NB4 (cell line): ENCODE results near the gene CSPG5.

Experiments used
- MYC ChIP-seq: IDR thresholded peaks from 2 replicates; pipeline ENCODE4 v1.6.1; 2011; ENCODE audit warnings: low read depth, low read length
- POLR2A ChIP-seq: IDR thresholded peaks from 2 replicates; pipeline ENCODE4 v1.6.1; 2011; ENCODE audit warnings: mild to moderate bottlenecking; ENCODE audit not compliant: insufficient read length; ENCODE audit errors: extremely low read depth
- TF ChIP-seq, protein P1 (sequence below): IDR thresholded peaks from one replicate; pipeline ENCODE4 v1.5.1; 2012; ENCODE audit warnings: low read depth, low read length

DNA sequence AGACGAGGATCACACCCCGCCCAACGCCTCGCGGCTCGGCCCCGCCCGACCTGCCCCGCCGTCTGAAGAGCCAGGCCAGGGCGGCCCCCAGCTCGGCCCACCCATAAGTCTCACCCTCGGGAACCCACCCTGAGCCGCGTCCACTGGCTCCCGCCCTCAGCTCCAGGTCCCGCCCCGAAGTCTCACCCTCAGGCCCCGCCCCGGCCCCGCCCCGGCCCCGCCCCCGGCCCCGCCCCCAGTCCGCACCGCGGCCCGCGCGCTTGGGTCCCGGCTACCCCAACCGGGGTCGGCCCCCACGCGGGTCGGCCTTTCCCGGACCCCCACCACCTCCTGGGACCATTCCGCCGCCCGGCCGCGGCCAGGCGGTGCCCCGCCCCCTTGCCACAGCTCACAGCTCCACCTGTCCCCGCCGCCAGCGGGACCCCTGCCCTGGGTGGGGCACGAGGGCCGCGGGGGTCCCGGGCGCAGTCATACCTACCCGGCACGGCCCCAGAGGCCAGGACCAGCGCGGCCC lies 489 bp downstream of the CSPG5 start:
- TF ChIP-seq POLR2A (no peak), MYC (no peak)
- TF ChIP-seq, protein P1, sequence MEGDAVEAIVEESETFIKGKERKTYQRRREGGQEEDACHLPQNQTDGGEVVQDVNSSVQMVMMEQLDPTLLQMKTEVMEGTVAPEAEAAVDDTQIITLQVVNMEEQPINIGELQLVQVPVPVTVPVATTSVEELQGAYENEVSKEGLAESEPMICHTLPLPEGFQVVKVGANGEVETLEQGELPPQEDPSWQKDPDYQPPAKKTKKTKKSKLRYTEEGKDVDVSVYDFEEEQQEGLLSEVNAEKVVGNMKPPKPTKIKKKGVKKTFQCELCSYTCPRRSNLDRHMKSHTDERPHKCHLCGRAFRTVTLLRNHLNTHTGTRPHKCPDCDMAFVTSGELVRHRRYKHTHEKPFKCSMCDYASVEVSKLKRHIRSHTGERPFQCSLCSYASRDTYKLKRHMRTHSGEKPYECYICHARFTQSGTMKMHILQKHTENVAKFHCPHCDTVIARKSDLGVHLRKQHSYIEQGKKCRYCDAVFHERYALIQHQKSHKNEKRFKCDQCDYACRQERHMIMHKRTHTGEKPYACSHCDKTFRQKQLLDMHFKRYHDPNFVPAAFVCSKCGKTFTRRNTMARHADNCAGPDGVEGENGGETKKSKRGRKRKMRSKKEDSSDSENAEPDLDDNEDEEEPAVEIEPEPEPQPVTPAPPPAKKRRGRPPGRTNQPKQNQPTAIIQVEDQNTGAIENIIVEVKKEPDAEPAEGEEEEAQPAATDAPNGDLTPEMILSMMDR = no peak
